Central memory CD8-positive, alpha-beta T cell (primary cell): ENCODE measurements around the gene FRMPD4.

Experiments
- ATAC-seq: fragments of 150-1000 bp; cut with Tn5 transposase; replicated peaks from 2 replicates; pipeline ENCODE4 v1.10.0; 2022; ENCODE audit warnings: mild to moderate bottlenecking, moderate FRiP score, moderate number of reproducible peaks; ENCODE audit not compliant: poor library complexity, severe bottlenecking; ENCODE audit errors: extremely low read depth
- DNase-seq, 2 donors: peaks; one replicate each; pipeline ENCODE4 v3.0.0; 2021; ENCODE audit warnings: low spot score in 2 of 2
- H3K27ac Mint-ChIP-seq: one replicate; pipeline ENCODE4 v1.8.0; 2022; ENCODE audit warnings: low read depth, mild to moderate bottlenecking, moderate library complexity, mixed read lengths
- H3K27me3 Mint-ChIP-seq: one replicate; pipeline ENCODE4 v1.8.0; 2022; ENCODE audit warnings: mixed read lengths
- H3K36me3 Mint-ChIP-seq: one replicate; pipeline ENCODE4 v1.8.0; 2022; ENCODE audit warnings: mild to moderate bottlenecking, moderate library complexity, mixed read lengths; ENCODE audit not compliant: insufficient read depth
- H3K4me1 Mint-ChIP-seq: one replicate; pipeline ENCODE4 v1.8.0; 2022; ENCODE audit warnings: mixed read lengths
- H3K4me3 Mint-ChIP-seq: one replicate; pipeline ENCODE4 v1.8.0; 2022; ENCODE audit warnings: mild to moderate bottlenecking, moderate library complexity, mixed read lengths
- H3K9me3 Mint-ChIP-seq: one replicate; pipeline ENCODE4 v1.8.0; 2022; ENCODE audit warnings: mixed read lengths

Gene FRMPD4

DNA sequence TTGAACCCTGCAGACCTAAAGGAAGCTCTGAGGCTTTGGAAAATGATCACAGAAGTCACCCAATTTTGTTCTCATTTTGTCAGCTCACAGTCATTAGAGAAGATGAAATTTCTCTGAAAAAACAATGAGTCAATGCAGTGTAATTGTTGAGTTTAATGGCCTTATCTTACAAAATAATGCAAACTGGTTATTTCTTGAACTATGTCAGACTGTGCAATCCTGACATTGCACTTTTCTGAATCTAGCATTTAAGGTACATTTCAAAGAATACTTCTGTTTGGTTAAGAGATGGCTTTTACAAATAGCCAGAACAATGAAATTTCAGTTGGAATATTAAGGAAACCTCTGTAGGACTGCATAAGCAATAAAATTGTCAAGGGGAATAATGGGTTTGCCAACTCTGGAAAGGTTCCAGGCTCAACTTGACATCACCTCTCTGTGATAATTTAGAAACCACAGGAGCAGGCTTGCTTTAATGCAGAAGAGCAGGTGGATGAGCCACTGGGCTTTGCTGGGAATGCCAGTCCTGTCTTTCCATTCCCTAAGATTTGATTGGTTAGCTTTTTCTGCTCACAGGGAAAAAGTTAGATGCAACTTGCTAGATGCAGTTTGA is 222.8 kb downstream of the FRMPD4 start:
- Mint-ChIP-seq H3K4me3 (no peak overlapping the region), H3K9me3 (peaks cover 7% of the 10 kb centered on the region), H3K27ac (no peak overlapping the region), H3K4me1 (no peaks in the 10 kb centered on the region), H3K36me3 (no peaks in the 10 kb centered on the region), H3K27me3 (no peaks in the 10 kb centered on the region)
- no peak for DNase-seq
- no peak for ATAC-seq

- peaks cover 8% of the 10 kb centered on the region for H3K9me3 Mint-ChIP-seq
- no peaks in the 10 kb centered on the region for H3K4me1 Mint-ChIP-seq
- DNase-seq (no peak), ATAC-seq (no peak)
- no peaks in the 10 kb centered on the region for H3K27me3 Mint-ChIP-seq
- no peaks in the 10 kb centered on the region for H3K36me3 Mint-ChIP-seq
- no peak overlapping the region for H3K4me3 Mint-ChIP-seq
- no peak overlapping the region for H3K27ac Mint-ChIP-seq
These were observed 224.9 kb downstream of the FRMPD4 start for GRCh38 chrX:12363216-12363615.

GRCh38 chrX:12366440-12366839 is 228.2 kb downstream of the FRMPD4 start:
- Mint-ChIP-seq H3K27ac (no peak overlapping the region), H3K4me3 (no peak overlapping the region), H3K27me3 (no peaks in the 10 kb centered on the region), H3K9me3 (peaks cover 8% of the 10 kb centered on the region), H3K36me3 (no peaks in the 10 kb centered on the region), H3K4me1 (no peaks in the 10 kb centered on the region)
- ATAC-seq (no peak), DNase-seq (no peak)

DNA sequence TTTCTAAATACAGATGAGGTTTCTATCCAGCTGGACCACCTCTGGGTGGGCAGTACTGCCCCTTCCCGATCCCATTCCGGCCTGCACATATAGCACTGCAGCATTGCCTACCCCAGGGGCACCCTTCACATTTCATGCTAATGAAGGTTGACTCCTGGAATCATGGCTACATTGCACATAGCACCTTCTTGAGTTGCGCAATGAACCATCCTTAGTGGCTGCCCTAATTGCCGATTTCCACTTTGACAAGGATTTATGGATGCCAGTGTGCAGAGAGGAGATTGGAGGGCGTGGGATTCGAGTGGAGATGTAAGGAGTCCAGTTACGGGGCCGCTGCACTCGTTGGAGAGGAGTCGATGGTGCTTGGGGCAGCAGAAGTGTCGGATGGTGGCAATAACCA is 229.0 kb downstream of the FRMPD4 start:
- H3K27me3 Mint-ChIP-seq, result no peaks in the 10 kb centered on the region
- H3K36me3 Mint-ChIP-seq, result no peaks in the 10 kb centered on the region
- H3K4me1 Mint-ChIP-seq, result no peaks in the 10 kb centered on the region
- no peak overlapping the region for H3K27ac Mint-ChIP-seq
- H3K9me3 Mint-ChIP-seq, result peaks cover 8% of the 10 kb centered on the region
- ATAC-seq (no peak), DNase-seq (no peak)
- H3K4me3 Mint-ChIP-seq, result no peak overlapping the region

GRCh38 chrX:12370497-12370986 is 232.3 kb downstream of the FRMPD4 start:
- Mint-ChIP-seq H3K9me3 (peaks cover 7% of the 10 kb centered on the region), H3K4me1 (no peaks in the 10 kb centered on the region), H3K36me3 (no peaks in the 10 kb centered on the region), H3K27me3 (no peaks in the 10 kb centered on the region), H3K27ac (no peak overlapping the region), H3K4me3 (no peak overlapping the region)
- DNase-seq (no peak), ATAC-seq (no peak)

DNA sequence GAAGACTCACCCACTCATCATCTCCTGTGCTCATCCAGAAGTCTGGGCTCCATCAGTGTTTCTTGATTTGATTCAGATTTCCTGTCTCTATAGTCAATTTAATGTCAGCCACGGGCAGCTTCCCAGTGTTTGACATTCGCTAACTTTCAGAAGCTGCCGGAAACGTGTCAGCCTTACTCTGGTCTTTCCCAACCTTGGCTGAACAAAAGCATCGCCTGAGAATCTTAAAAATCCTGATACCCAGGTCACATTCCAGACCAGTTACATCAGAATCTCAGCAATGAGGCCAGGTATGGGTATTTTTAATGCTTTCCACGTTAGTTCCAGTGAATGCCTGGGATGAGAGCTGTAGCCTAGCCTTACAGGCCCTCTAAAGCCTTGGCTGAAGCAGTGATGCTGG is 233.8 kb downstream of the FRMPD4 start:
- DNase-seq, result no peak
- Mint-ChIP-seq H3K27me3 (no peaks in the 10 kb centered on the region), H3K27ac (no peak overlapping the region), H3K9me3 (no peaks in the 10 kb centered on the region), H3K4me3 (no peak overlapping the region), H3K36me3 (no peaks in the 10 kb centered on the region), H3K4me1 (no peaks in the 10 kb centered on the region)
- ATAC-seq, result no peak

DNA sequence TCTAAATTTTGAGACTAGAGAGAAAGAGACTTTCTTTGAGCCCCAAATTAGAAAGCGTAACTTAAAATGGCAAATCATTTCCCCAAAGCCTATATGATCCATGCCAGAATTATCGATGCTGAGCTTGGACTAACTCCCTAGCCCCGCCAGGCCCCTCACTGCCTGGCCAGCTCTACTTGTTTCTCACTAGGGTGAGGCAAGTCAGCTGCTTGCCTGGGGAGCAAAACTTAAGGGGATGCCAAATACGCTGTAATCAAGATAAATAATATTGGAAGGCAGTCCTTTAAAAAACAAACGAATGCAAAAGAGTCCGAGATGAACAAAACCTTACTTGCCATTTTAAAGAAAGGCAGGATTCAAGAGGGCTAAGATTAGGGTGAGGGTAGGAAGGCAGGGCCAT is 236.0 kb downstream of the FRMPD4 start:
- no peaks in the 10 kb centered on the region for H3K4me1 Mint-ChIP-seq
- H3K27me3 Mint-ChIP-seq, result no peaks in the 10 kb centered on the region
- H3K4me3 Mint-ChIP-seq, result no peak overlapping the region

DNA sequence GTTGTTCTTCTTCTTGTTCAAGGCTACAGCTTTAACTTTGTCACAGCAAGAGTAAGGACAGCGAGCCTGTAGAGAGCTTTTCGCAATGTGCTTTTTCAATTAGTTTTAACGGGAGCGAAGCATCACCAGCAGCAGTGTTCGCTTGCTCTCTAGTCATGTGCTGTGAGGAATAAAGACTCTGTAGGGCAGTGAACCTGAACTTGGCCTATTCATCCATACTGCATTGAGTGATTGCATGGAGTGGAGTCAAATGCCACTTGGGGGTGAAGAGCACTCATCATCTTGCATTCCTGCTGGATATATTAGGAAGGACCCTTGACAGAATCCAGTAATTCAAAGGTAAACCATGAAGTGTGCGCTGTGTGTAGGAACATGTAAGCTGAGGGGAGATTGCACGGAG is 240.0 kb downstream of the FRMPD4 start:
- H3K27me3 Mint-ChIP-seq, result no peaks in the 10 kb centered on the region
- ATAC-seq, result no peak
- H3K27ac Mint-ChIP-seq, result no peak overlapping the region
- H3K4me3 Mint-ChIP-seq, result no peak overlapping the region
- no peaks in the 10 kb centered on the region for H3K36me3 Mint-ChIP-seq
- no peak for DNase-seq
- no peaks in the 10 kb centered on the region for H3K4me1 Mint-ChIP-seq
- no peaks in the 10 kb centered on the region for H3K9me3 Mint-ChIP-seq

More for the DNA sequence above, 236.0 kb downstream of the FRMPD4 start:
- Mint-ChIP-seq H3K27ac (no peak overlapping the region), H3K36me3 (no peaks in the 10 kb centered on the region), H3K9me3 (no peaks in the 10 kb centered on the region)
- ATAC-seq (no peak), DNase-seq (no peak)

DNA sequence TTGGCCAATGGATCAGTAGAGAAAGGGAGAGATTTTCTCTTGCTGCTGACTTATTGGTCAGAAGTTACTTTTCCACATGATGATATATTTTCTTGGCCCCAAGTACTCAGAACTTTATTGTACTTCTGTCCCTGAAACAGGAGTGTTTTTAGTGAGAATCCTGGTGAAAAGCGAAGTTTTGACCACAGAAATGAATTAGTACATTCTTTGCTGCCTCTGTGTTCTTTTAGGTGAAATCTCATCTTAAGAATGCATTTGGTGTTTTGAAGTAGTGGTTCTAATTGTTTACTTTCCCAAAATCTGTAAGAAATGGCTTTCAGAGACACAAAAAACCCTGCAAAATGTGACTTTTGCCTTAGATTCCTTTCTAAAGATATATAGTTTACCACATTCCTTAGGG is 240.4 kb downstream of the FRMPD4 start:
- no peak overlapping the region for H3K27ac Mint-ChIP-seq
- no peaks in the 10 kb centered on the region for H3K27me3 Mint-ChIP-seq
- H3K9me3 Mint-ChIP-seq, result no peaks in the 10 kb centered on the region
- H3K36me3 Mint-ChIP-seq, result no peaks in the 10 kb centered on the region
- ATAC-seq (no peak), DNase-seq (no peak)
- no peaks in the 10 kb centered on the region for H3K4me1 Mint-ChIP-seq
- H3K4me3 Mint-ChIP-seq, result no peak overlapping the region

GRCh38 chrX:12379671-12380070 is 241.4 kb downstream of the FRMPD4 start:
- no peaks in the 10 kb centered on the region for H3K36me3 Mint-ChIP-seq
- no peaks in the 10 kb centered on the region for H3K27me3 Mint-ChIP-seq
- no peaks in the 10 kb centered on the region for H3K4me1 Mint-ChIP-seq
- no peaks in the 10 kb centered on the region for H3K9me3 Mint-ChIP-seq
- no peak overlapping the region for H3K4me3 Mint-ChIP-seq
- H3K27ac Mint-ChIP-seq, result no peak overlapping the region
- ATAC-seq (no peak), DNase-seq (no peak)

- no peaks in the 10 kb centered on the region for H3K27me3 Mint-ChIP-seq
- no peaks in the 10 kb centered on the region for H3K9me3 Mint-ChIP-seq
- H3K27ac Mint-ChIP-seq, result no peak overlapping the region
- ATAC-seq (no peak), DNase-seq (no peak)
- H3K4me1 Mint-ChIP-seq, result no peaks in the 10 kb centered on the region
- H3K36me3 Mint-ChIP-seq, result peaks cover 1% of the 10 kb centered on the region
- no peak overlapping the region for H3K4me3 Mint-ChIP-seq
These were observed 244.9 kb downstream of the FRMPD4 start for GRCh38 chrX:12383196-12383595.

DNA sequence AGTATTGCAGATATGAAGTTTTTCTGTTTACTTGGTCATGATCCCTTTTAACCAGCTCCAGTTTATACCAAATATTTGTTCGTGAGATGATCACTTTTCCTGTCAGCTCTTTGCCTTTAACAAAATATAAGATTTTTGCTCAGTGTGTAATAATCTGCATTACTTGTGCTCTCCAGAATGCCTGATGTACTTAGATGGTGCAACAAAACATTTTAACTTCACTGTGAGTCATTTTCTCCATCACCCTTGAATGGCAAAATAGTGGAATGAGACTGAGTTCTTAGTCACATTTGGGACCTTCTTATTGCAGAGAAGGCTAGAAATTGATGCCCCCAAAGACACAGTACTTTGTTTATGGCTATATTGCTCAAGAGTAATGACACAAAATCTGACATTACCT is 252.0 kb downstream of the FRMPD4 start:
- no peaks in the 10 kb centered on the region for H3K4me1 Mint-ChIP-seq

GRCh38 chrX:12396584-12396983 is 258.3 kb downstream of the FRMPD4 start:
- DNase-seq (no peak), ATAC-seq (no peak)
- no peaks in the 10 kb centered on the region for H3K27me3 Mint-ChIP-seq
- no peaks in the 10 kb centered on the region for H3K4me1 Mint-ChIP-seq
- H3K9me3 Mint-ChIP-seq, result no peaks in the 10 kb centered on the region
- no peak overlapping the region for H3K4me3 Mint-ChIP-seq
- H3K27ac Mint-ChIP-seq, result no peak overlapping the region
- no peaks in the 10 kb centered on the region for H3K36me3 Mint-ChIP-seq

More for the DNA sequence above, 252.0 kb downstream of the FRMPD4 start:
- H3K4me3 Mint-ChIP-seq, result no peak overlapping the region
- H3K9me3 Mint-ChIP-seq, result no peaks in the 10 kb centered on the region
- H3K36me3 Mint-ChIP-seq, result peaks cover 1% of the 10 kb centered on the region
- no peak for DNase-seq
- H3K27me3 Mint-ChIP-seq, result no peaks in the 10 kb centered on the region
- H3K27ac Mint-ChIP-seq, result no peak overlapping the region
- no peak for ATAC-seq
